ENCODE data around the gene CCDC174. TPM values are rescaled to one million over a fixed set of nuclear protein-coding genes. Genes with fewer than 3 reads are reported as not detected.

CCDC174 gene
- total and polyA plus RNA-seq, 2 of the 4 experiments (the other 2 are of a cell fraction), result 5.9 to 9.6 TPM

GRCh38 chr3:14619605-14620004, 32.0 kb upstream of the CCDC174 start:
- no peak overlapping the region for H2BK5ac ChIP-seq (ENCODE audit: low read depth, low read length, poor library complexity, severe bottlenecking)
- ATAC-seq (ENCODE audit: low read depth) (no peak), DNase-seq (no peak)
- no peak overlapping the region for H3K14ac ChIP-seq (replicated peaks; ENCODE audit: low read depth, low read length)
- ChIA-PET CTCF (no interaction called here), POLR2A (ENCODE audit: unreplicated experiment) (no interaction called here)
- H3K4me1 ChIP-seq (ENCODE audit: control insufficient read depth, insufficient read depth, low read length), result no peaks in the 10 kb centered on the region
- TF ChIP-seq RFX5 (IDR thresholded peaks at IDR 0.05; ENCODE audit: low read depth, low read length) (no peak), NFE2L2 (IDR thresholded peaks at IDR 0.05; ENCODE audit: low read depth, low read length) (no peak), POLR2A (IDR thresholded peaks at IDR 0.05; ENCODE audit: low read depth, low read length) (no peak), RCOR1 (IDR thresholded peaks at IDR 0.05; ENCODE audit: insufficient replicate concordance, low read length) (no peak), MXI1 (IDR thresholded peaks at IDR 0.05; ENCODE audit: borderline replicate concordance, low read depth, low read length) (no peak), RAD21 (IDR thresholded peaks at IDR 0.05; ENCODE audit: low read length) (no peak), CEBPB (IDR thresholded peaks at IDR 0.05; ENCODE audit: low read depth, low read length) (no peak), CHD1 (IDR thresholded peaks at IDR 0.05; ENCODE audit: low read depth, low read length) (no peak), ELK1 (IDR thresholded peaks at IDR 0.05; ENCODE audit: borderline replicate concordance, low read depth, low read length) (no peak), USF2 (IDR thresholded peaks at IDR 0.05; ENCODE audit: low read depth, low read length) (no peak), SMC3 (IDR thresholded peaks at IDR 0.05; ENCODE audit: low read depth, low read length) (no peak)
- no peak overlapping the region for H2BK15ac ChIP-seq (ENCODE audit: low read depth, low read length)
- no peaks in the 10 kb centered on the region for H3K36me3 ChIP-seq (ENCODE audit: control insufficient read depth, insufficient read depth, low read length)
- H3K18ac ChIP-seq (ENCODE audit: low read depth, low read length), result no peak overlapping the region
- no peak overlapping the region for H2BK20ac ChIP-seq (ENCODE audit: low read depth, low read length)
- no peak overlapping the region for H3K4me3 ChIP-seq (ENCODE audit: insufficient read depth, low read depth, low read length)
- no peak overlapping the region for H3K4me2 ChIP-seq (ENCODE audit: low read depth, low read length)
- no peak overlapping the region for H3K23ac ChIP-seq (ENCODE audit: low read depth, low read length)
- H4K8ac ChIP-seq (ENCODE audit: low read depth in 2 of 2, low read length in 2 of 2), result no peak overlapping the region
- H2AFZ ChIP-seq (replicated peaks; ENCODE audit: low read length, poor library complexity), result no peak overlapping the region
- peaks cover 7% of the 10 kb centered on the region; the same call in 1 of the 2 replicates for H3K27me3 ChIP-seq (ENCODE audit: control insufficient read depth, insufficient read depth, low read length)
- 80% methylated on average over 1 of the region's 2 CpGs; no CpG with 5 or more reads in 1 of the 2 experiments for WGBS, 2 experiments (ENCODE audit: extremely low coverage in 2 of 2, insufficient read length in 1 of 2)
- H2AK9ac ChIP-seq (replicated peaks; ENCODE audit: low read depth, low read length, poor library complexity), result no peak overlapping the region
- H4K20me1 ChIP-seq (ENCODE audit: insufficient read depth, low read length), result no peaks in the 10 kb centered on the region
- no peak overlapping the region for H3K27ac ChIP-seq (ENCODE audit: insufficient read depth, low read length)
- no peaks in the 10 kb centered on the region for H3K79me1 ChIP-seq (ENCODE audit: low read depth in 1 of 2, low read length in 2 of 2)
- no peak overlapping the region for H3K9ac ChIP-seq (ENCODE audit: low read depth, low read length)
- no peak overlapping the region for H2AK5ac ChIP-seq (ENCODE audit: low read depth, low read length)
- H3K56ac ChIP-seq (ENCODE audit: extremely low read depth, insufficient read depth, low read length), result no peak overlapping the region
- dilution Hi-C loops (cut with HindIII; ENCODE audit: low sequenced_read_pairs, unreplicated experiment) (no loop called here), in situ Hi-C loops (cut with MboI; ENCODE audit: low sequenced_read_pairs) (no loop called here), intact Hi-C loops (cut with micrococcal nuclease) (no loop called here)
- no peak overlapping the region for H2BK120ac ChIP-seq (ENCODE audit: low read depth, low read length)
- no peak overlapping the region for H4K5ac ChIP-seq (ENCODE audit: low read depth, low read length)
- H3K9me1 ChIP-seq (ENCODE audit: insufficient read depth, low read length), result no peaks in the 10 kb centered on the region
- no TSS peak for BruUV-seq (replicated peaks)
- H4K91ac ChIP-seq (ENCODE audit: insufficient read depth, low read depth, low read length), result no peak overlapping the region
- H3K4ac ChIP-seq (ENCODE audit: low read depth, low read length), result no peak overlapping the region
- no peaks in the 10 kb centered on the region for H3K9me3 ChIP-seq (ENCODE audit: control insufficient read depth, insufficient read depth, low read length)

Measured in IMR-90 (cell line).